Measurements from ENCODE around the gene DPYSL4. TPM values are rescaled to one million over a fixed set of nuclear protein-coding genes. Genes with fewer than 3 reads are reported as not detected.

DPYSL4 gene
- total RNA-seq, 5 donors from 2014 or later (not counting 1 experiment from before 2014, with no cell fraction given) = 0.66 to 3.9 (median 3.2) TPM

DNA sequence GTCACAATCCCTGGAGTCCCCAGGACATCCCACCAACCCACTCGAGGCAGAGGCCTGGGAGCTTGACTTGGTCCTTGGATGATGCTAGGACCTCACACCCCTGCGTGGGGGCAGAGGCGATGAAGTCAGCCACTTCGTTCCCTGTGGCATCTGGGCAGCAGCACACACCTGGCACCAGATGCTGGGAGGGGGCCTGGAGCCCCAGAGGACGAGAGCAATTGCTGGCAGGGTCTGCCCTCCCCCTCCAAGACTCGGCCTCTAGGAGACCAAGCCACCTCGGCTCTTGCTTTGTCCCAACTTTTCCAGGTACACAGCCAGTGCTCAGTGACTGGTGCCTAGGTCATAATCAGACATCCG, 39.1 kb downstream of the DPYSL4 start:
- no peaks in the 10 kb centered on the region for H3K27me3 Mint-ChIP-seq
- no peak for DNase-seq
- WGBS (ENCODE audit: insufficient coverage) = 81% methylated on average over 7 of the region's 8 CpGs
- Histone ChIP-seq H3K36me3 (ENCODE audit: control insufficient read depth in 2 of 2, extremely low read depth in 1 of 2, insufficient read depth in 1 of 2, low read length in 1 of 2) (no peaks in the 10 kb centered on the region), H3K27me3 (replicated peaks in 1 of 2; ENCODE audit: control insufficient read depth in 2 of 2, extremely low read depth in 1 of 2, insufficient read depth in 2 of 2, low read length in 1 of 2) (no peaks in the 10 kb centered on the region), H3K4me3 (ENCODE audit: control insufficient read depth in 1 of 2, extremely low read depth in 1 of 2, low read length in 1 of 2) (no peak overlapping the region), H3K4me1 (ENCODE audit: control insufficient read depth in 1 of 2, extremely low read depth in 1 of 2, insufficient read depth in 2 of 2, low read length in 2 of 2) (peaks cover 0 to 23% of the 10 kb centered on the region in 2 experiments), H3K27ac (ENCODE audit: low read length) (no peak overlapping the region), H3K9me3 (no peaks in the 10 kb centered on the region)
- no peak overlapping the region for H3K27ac Mint-ChIP-seq
- POLR2A ChIA-PET = no interaction called here
- no peak overlapping the region for H3K4me3 Mint-ChIP-seq
- H3K9me3 Mint-ChIP-seq = no peaks in the 10 kb centered on the region
- H3K4me1 Mint-ChIP-seq = peaks cover 8 to 16% (median 13%) of the 10 kb centered on the region in 3 donors
- no peaks in the 10 kb centered on the region for H3K36me3 Mint-ChIP-seq
- CTCF ChIA-PET = no interaction called here
- ATAC-seq (replicated peaks in 1 of 4) = no peak

DNA sequence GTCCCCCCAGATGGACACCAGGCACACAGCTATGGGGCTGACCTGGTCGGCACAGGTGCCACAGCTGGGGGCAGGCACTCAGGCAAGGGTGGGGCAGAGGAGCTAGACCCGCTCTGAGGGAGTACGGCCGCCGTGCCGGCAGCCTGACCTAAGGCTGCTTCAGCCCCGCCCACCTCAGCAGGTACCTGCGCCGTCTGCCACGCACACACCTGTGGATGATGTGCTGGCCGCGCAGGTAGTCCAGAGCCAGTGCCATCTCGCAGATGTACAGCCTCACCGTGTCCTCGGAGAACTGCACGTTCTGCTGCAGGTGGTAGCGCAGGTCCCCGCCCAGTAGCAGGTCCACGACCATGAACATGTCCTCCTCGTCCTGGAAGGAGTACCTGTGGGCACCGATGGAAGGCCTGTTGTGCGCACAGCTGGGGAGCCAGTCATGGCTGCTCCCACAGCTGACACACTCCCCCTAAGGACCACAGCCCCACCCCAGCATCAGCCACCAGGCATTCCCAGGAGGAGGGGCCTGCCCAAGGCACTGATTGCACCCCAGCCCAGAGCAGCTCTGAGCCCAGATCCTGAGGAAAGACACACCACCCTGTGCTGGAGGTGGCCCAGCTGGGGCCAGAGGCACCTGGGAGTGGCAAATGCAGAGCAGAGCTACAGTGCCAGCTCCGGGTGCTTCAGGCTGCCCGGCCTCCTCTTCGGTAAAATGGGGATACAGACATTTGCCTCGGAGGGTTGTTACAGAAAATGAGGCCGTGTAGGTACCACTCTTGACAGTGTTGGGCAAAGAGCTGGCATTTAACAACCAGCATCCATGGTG, 40.0 kb downstream of the DPYSL4 start:
- Histone ChIP-seq H3K4me1 (ENCODE audit: control insufficient read depth in 1 of 2, extremely low read depth in 1 of 2, insufficient read depth in 2 of 2, low read length in 2 of 2) (peaks cover 0 to 27% of the 10 kb centered on the region in 2 experiments), H3K27me3 (replicated peaks in 1 of 2; ENCODE audit: control insufficient read depth in 2 of 2, extremely low read depth in 1 of 2, insufficient read depth in 2 of 2, low read length in 1 of 2) (no peaks in the 10 kb centered on the region), H3K27ac (ENCODE audit: low read length) (no peak overlapping the region), H3K36me3 (ENCODE audit: control insufficient read depth in 2 of 2, extremely low read depth in 1 of 2, insufficient read depth in 1 of 2, low read length in 1 of 2) (no peaks in the 10 kb centered on the region), H3K4me3 (ENCODE audit: control insufficient read depth in 1 of 2, extremely low read depth in 1 of 2, low read length in 1 of 2) (no peak overlapping the region), H3K9me3 (no peaks in the 10 kb centered on the region)
- Mint-ChIP-seq H3K9me3 (no peaks in the 10 kb centered on the region), H3K4me1 (peaks cover 11 to 25% (median 23%) of the 10 kb centered on the region in 3 donors), H3K36me3 (no peaks in the 10 kb centered on the region), H3K27ac (no peak overlapping the region), H3K27me3 (no peaks in the 10 kb centered on the region), H3K4me3 (no peak overlapping the region)
- ChIA-PET POLR2A (no interaction called here), CTCF (no interaction called here)
- no peak for DNase-seq
- WGBS (ENCODE audit: insufficient coverage) = 91% methylated on average over 26 of the region's 27 CpGs
- ATAC-seq (replicated peaks in 1 of 4) = no peak

DNA sequence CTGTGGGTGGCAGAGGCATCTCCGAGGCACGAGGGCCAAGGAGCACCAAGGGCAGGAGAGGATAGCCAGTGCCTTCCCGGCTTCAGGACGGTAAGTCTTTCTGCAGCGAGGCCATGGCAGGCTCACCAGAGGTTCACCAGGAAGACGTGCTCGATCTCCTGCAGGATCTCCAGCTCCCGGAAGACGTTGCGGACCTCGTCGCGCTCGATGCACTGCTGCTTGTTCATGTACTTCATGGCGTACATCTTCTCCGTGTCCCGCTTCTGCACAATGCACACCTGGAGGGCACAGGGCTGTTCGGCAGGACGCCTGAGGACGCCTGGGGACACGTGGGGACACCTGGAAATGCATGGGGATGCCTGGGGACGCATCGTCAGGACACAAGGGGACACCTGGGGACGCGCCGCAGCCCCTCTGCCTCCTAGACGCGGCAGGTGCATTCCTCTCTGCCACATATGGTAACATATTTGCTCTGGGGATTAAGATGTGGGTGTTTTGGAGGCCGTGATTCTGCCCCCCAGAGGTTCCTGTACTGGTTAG, 41.2 kb downstream of the DPYSL4 start:
- Histone ChIP-seq H3K9me3 (no peaks in the 10 kb centered on the region), H3K27ac (ENCODE audit: low read length) (no peak overlapping the region), H3K36me3 (ENCODE audit: control insufficient read depth in 2 of 2, extremely low read depth in 1 of 2, insufficient read depth in 1 of 2, low read length in 1 of 2) (no peaks in the 10 kb centered on the region), H3K4me3 (ENCODE audit: control insufficient read depth in 1 of 2, extremely low read depth in 1 of 2, low read length in 1 of 2) (no peak overlapping the region), H3K27me3 (replicated peaks in 1 of 2; ENCODE audit: control insufficient read depth in 2 of 2, extremely low read depth in 1 of 2, insufficient read depth in 2 of 2, low read length in 1 of 2) (no peaks in the 10 kb centered on the region), H3K4me1 (ENCODE audit: control insufficient read depth in 1 of 2, extremely low read depth in 1 of 2, insufficient read depth in 2 of 2, low read length in 2 of 2) (peaks cover 0 to 36% of the 10 kb centered on the region in 2 experiments)
- Mint-ChIP-seq H3K27ac (no peak overlapping the region), H3K4me1 (peaks cover 20 to 36% (median 34%) of the 10 kb centered on the region in 3 donors), H3K9me3 (no peaks in the 10 kb centered on the region), H3K27me3 (no peaks in the 10 kb centered on the region), H3K4me3 (no peak overlapping the region), H3K36me3 (no peaks in the 10 kb centered on the region)
- 95% methylated on average over 21 of the region's 29 CpGs for WGBS (ENCODE audit: insufficient coverage)
- ATAC-seq (replicated peaks in 1 of 4) (no peak), DNase-seq (no peak)
- CTCF ChIA-PET = interaction anchor here in 1 of 2 donors (0.6 kb wide), 1 partner anchor 87 kb away, joined by 5 read pairs; no protein-coding TSS in a partner anchor
- POLR2A ChIA-PET = no interaction called here

DNA sequence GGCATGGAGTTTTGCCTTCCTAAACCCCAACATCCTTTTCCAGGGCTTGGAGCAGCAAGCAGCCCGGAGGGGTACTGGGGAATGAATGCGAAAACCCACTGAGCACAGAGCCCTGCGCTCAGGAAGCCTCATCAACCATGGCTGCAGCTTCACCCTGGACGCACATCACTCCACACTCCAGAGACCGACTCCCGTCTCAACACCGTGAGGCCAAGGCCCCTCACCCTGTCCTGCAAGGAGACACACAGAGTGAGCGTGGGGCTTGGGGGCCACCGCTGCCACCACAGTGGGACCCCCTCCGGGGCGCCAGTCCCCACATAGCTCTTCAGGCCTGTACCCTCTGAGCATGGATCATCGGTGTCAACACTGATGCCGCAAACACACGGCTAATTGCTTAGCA, 41.9 kb downstream of the DPYSL4 start:
- DNase-seq (no peak), ATAC-seq (replicated peaks in 1 of 4) (no peak)
- CTCF ChIA-PET = no interaction called here
- Histone ChIP-seq H3K27ac (ENCODE audit: low read length) (no peak overlapping the region), H3K9me3 (no peaks in the 10 kb centered on the region), H3K4me3 (ENCODE audit: control insufficient read depth in 1 of 2, extremely low read depth in 1 of 2, low read length in 1 of 2) (no peak overlapping the region), H3K27me3 (replicated peaks in 1 of 2; ENCODE audit: control insufficient read depth in 2 of 2, extremely low read depth in 1 of 2, insufficient read depth in 2 of 2, low read length in 1 of 2) (no peaks in the 10 kb centered on the region), H3K4me1 (ENCODE audit: control insufficient read depth in 1 of 2, extremely low read depth in 1 of 2, insufficient read depth in 2 of 2, low read length in 2 of 2) (peaks cover 0 to 35% of the 10 kb centered on the region in 2 experiments), H3K36me3 (ENCODE audit: control insufficient read depth in 2 of 2, extremely low read depth in 1 of 2, insufficient read depth in 1 of 2, low read length in 1 of 2) (no peaks in the 10 kb centered on the region)
- Mint-ChIP-seq H3K9me3 (no peaks in the 10 kb centered on the region), H3K27ac (peak overlapping the region in 1 of 2 donors; percentile 52), H3K4me3 (peak overlapping the region in 1 of 3 donors; percentile 80), H3K27me3 (no peaks in the 10 kb centered on the region), H3K36me3 (no peaks in the 10 kb centered on the region), H3K4me1 (peaks cover 23 to 38% (median 36%) of the 10 kb centered on the region in 3 donors)
- WGBS (ENCODE audit: insufficient coverage) = 97% methylated on average over 11 of the region's 14 CpGs
- POLR2A ChIA-PET = no interaction called here

DNA sequence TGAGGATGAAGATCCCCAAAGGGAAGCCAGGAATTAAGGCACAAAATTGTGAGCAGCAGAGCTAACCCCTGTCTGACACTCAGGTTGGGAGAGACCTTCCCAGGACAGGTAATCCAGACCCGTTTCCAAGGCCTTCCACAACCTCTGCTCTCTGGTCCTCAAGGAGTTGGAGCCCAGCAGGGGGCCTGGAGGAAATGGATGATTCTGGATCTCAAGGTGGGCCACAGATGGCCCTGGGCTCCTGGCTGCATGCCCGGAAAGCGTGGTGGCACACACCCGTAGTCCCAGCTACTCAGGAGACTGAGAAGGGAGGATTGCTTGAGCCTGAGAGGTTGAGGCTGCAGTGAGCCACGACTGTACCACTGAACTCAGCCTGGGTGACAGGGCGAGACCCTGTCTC, 42.3 kb downstream of the DPYSL4 start:
- Histone ChIP-seq H3K27ac (ENCODE audit: low read length) (peak overlapping the region; percentile 44), H3K27me3 (replicated peaks in 1 of 2; ENCODE audit: control insufficient read depth in 2 of 2, extremely low read depth in 1 of 2, insufficient read depth in 2 of 2, low read length in 1 of 2) (no peaks in the 10 kb centered on the region), H3K9me3 (no peaks in the 10 kb centered on the region), H3K4me1 (ENCODE audit: control insufficient read depth in 1 of 2, extremely low read depth in 1 of 2, insufficient read depth in 2 of 2, low read length in 2 of 2) (peaks cover 0 to 35% of the 10 kb centered on the region in 2 experiments), H3K4me3 (ENCODE audit: control insufficient read depth in 1 of 2, extremely low read depth in 1 of 2, low read length in 1 of 2) (no peak overlapping the region), H3K36me3 (ENCODE audit: control insufficient read depth in 2 of 2, extremely low read depth in 1 of 2, insufficient read depth in 1 of 2, low read length in 1 of 2) (no peaks in the 10 kb centered on the region)
- DNase-seq (no peak), ATAC-seq (replicated peaks in 1 of 4) (no peak)
- WGBS (ENCODE audit: insufficient coverage) = 84% methylated on average over 4 of the region's 6 CpGs
- CTCF ChIA-PET = no interaction called here
- H3K36me3 Mint-ChIP-seq = no peaks in the 10 kb centered on the region
- peak overlapping the region in 2 of 3 donors; percentile 31 to 80 for H3K4me3 Mint-ChIP-seq
- peak overlapping the region; percentile 52 to 89 for H3K27ac Mint-ChIP-seq
- H3K27me3 Mint-ChIP-seq = no peaks in the 10 kb centered on the region
- H3K4me1 Mint-ChIP-seq = peaks cover 23 to 37% (median 36%) of the 10 kb centered on the region in 3 donors
- POLR2A ChIA-PET = no interaction called here
- H3K9me3 Mint-ChIP-seq = no peaks in the 10 kb centered on the region

DNA sequence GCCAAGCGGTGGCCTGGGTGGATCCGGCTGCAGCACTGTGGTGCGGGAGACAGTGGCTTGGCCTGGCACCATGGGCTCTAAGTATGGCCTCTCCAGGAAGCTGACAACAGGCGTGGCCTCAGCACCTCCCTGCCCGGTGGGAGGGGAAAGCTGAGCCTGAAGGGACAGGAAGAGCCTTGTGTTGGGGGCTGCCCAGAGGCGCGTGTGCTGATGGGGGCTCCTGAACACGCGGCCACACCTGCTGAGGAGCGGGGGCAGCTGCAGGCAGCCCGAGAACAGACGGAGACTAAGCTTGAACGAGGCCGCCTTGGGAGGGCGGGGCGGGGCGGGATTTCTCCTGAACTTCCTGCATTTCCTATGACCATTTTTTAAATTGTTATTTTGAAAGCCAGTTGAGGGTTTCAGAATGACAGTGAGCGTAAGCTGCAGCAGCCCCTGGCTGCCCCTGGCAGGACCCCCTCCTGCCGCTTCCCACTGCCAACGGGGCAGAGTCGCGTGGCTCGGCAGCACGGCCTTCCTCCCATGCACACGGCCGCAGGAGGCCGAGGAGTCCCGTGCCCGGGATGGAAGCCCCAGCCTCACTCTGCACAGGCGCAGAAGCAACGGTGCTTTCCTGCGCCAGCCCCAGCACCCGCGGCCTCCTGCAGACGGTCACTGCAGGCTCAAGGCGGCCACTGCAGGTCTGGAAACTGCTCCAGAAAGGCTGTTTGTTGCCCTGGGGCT, 43.2 kb downstream of the DPYSL4 start:
- Mint-ChIP-seq H3K36me3 (no peaks in the 10 kb centered on the region), H3K4me1 (peaks cover 23 to 37% (median 36%) of the 10 kb centered on the region in 3 donors), H3K9me3 (no peaks in the 10 kb centered on the region), H3K27ac (peak overlapping the region; percentile 89 to 98), H3K27me3 (no peaks in the 10 kb centered on the region), H3K4me3 (peak overlapping the region; percentile 68 to 88 (median 80))
- H3K4me1 ChIP-seq (ENCODE audit: control insufficient read depth in 1 of 2, extremely low read depth in 1 of 2, insufficient read depth in 2 of 2, low read length in 2 of 2) = peaks cover 0 to 35% of the 10 kb centered on the region in 2 experiments
- H3K4me3 ChIP-seq (ENCODE audit: control insufficient read depth in 1 of 2, extremely low read depth in 1 of 2, low read length in 1 of 2) = peak overlapping the region in 1 of 2 donors; percentile 39
- CTCF ChIA-PET = no interaction called here
- DNase-seq (peak in 25 of 35 experiments; percentile 8 to 60 (median 27)), ATAC-seq (replicated peaks in 1 of 4) (peak; percentile 64 to 79 (median 72))
- no peaks in the 10 kb centered on the region for H3K9me3 ChIP-seq
- POLR2A ChIA-PET = no interaction called here
- H3K27me3 ChIP-seq (replicated peaks in 1 of 2; ENCODE audit: control insufficient read depth in 2 of 2, extremely low read depth in 1 of 2, insufficient read depth in 2 of 2, low read length in 1 of 2) = peaks cover 0 to 3% of the 10 kb centered on the region in 2 experiments
- no peaks in the 10 kb centered on the region for H3K36me3 ChIP-seq (ENCODE audit: control insufficient read depth in 2 of 2, extremely low read depth in 1 of 2, insufficient read depth in 1 of 2, low read length in 1 of 2)
- WGBS (ENCODE audit: insufficient coverage) = 50% methylated on average over 31 of the region's 36 CpGs
- peak overlapping the region; percentile 52 for H3K27ac ChIP-seq (ENCODE audit: low read length)
